Measurements from ENCODE around the gene NEDD4L.

The NEDD4L gene

GRCh38 chr18:58054041-58054781, 10.2 kb downstream of the NEDD4L start:
- DNase-seq: peak; percentile 29

GRCh38 chr18:58055890-58056558, 12.0 kb downstream of the NEDD4L start:
- no peak for DNase-seq

- DNase-seq: no peak
These were observed 12.8 kb downstream of the NEDD4L start for GRCh38 chr18:58056852-58057251.

DNA sequence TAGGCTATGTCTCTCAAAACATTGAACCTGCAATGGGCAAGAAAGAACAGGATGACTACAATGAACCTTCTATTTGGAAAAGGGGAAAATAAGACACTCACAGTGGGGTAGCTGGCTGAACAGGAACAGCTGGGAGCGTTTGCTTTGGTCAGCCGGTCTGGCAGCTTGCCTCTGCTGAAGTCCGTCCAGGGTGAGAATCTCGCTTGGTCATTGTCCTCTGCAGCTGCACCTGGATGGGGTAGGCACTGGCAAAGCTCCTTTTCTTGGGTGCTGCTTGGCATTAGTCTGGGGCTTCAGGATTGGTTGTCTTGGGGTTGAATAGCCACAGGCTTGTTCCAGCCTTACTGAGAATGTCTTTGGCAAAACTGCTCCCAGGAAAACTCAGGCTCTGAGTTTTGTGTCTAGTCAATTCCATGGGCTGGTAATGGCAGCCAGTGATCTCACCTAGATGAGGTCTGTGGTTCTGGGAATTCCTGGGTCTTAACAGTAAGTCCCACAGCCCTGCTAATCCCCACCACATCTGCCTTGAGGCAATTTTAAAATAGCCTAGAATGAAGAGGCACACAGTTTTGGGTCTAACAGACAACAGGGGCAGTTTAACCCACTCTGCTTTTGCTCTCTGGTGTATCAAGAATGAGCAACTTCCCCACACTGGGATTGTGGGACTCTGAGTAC, 13.4 kb downstream of the NEDD4L start:
- DNase-seq: no peak

GRCh38 chr18:58058720-58059119, 14.7 kb downstream of the NEDD4L start:
- DNase-seq: no peak

- no peak for DNase-seq
These were observed 16.2 kb downstream of the NEDD4L start for GRCh38 chr18:58060254-58060653.

DNA sequence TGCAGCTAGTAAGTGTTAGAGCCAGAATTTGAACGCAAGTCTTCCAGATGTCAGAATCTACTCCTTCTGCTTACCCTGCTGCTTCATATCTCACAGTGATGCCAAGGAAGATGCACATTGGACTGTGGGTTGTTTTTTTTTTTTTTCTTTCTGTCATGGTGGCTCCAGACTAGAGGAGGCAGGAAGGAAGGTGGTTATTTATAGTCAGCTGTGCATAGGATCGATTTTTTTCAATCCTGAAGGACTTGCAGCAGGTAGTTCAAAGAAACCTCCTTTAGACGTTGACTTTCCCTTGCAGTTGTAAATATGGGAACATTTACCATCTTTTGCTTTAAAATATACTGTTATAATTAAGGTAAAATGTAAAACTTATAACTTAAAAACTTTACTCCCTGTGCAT, 17.3 kb downstream of the NEDD4L start:
- DNase-seq: no peak

DNA sequence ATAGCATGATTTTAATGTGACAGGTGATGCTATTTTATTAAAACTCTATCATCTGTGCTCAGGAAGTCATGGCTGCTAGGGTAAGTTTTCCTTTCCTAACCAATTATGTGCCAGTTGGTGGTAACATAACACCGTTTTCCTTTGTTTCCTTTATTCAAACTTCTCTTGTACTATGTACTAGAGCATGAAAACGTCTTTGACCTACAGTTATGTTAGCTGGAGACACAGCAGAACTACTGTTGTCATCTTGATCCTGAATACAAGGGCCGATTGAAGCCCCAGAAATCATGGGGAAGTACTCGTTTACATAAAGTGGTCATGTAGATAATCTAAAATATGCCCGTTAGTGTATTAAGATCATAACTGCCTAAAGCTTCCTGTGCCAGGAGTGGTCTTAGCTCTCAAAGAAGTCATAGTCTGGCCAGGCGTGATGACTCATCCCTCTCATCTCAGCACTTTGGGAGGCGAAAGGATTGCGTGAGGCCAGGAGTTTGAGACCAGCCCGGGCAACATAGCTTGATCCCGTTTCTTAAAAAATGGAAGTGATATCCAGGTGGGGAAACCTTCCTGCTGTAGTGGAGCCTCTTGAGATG, 20.5 kb downstream of the NEDD4L start:
- DNase-seq: no peak

GRCh38 chr18:58065956-58066355, 21.9 kb downstream of the NEDD4L start:
- no peak for DNase-seq

DNA sequence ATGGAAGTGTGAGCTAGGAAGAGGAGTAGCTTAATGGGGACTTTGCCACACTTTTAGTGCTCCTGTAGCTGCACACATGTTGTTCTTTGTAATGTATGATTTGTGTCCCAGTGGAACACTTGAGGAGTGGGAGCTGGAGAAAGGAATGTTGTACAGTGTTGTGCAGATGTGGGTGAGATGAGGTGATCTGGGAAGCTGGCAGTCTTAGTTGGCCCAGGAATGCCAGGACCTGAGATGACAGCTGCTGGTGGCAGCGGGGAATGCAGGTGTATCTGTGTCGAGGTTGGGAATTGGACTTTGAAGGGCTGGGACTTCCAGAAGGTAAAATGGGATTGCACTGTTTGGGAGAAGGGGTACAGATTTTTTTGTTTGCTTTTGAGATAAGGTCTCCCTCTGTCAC, 23.6 kb downstream of the NEDD4L start:
- no peak for DNase-seq

GRCh38 chr18:58069099-58069498, 25.1 kb downstream of the NEDD4L start:
- DNase-seq: no peak

- no peak for DNase-seq
These were observed 25.8 kb downstream of the NEDD4L start for GRCh38 chr18:58069721-58070292.

DNA sequence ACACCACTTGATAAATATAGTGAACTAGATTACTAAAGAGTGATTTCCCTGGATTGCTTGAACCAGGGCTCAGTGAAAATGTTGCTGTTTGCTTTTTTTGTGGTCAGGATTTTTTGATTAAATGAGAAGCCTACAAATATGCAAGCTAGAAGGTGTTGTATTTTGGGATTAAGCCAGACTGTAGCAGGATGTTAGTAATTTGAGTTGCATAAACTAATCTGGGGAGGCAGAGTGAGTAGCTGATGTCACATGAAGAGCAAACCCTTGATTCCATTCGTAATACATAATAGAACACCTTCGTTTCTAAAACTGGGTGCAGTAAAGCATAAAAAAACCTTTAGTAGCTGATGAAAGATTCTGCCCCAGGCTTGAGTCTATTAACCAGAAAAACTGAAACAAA, 32.0 kb downstream of the NEDD4L start:
- no peak for DNase-seq

GRCh38 chr18:58077329-58077728, 33.3 kb downstream of the NEDD4L start:
- DNase-seq: no peak

- DNase-seq: no peak
These were observed 35.0 kb downstream of the NEDD4L start for GRCh38 chr18:58078889-58079573.

GRCh38 chr18:58080451-58080850, 36.4 kb downstream of the NEDD4L start:
- DNase-seq: no peak

- DNase-seq: peak; percentile 76
These were observed 44.1 kb downstream of the NEDD4L start for GRCh38 chr18:58087928-58088690.

- no peak for DNase-seq
These were observed 44.7 kb downstream of the NEDD4L start for GRCh38 chr18:58088691-58089065.

DNA sequence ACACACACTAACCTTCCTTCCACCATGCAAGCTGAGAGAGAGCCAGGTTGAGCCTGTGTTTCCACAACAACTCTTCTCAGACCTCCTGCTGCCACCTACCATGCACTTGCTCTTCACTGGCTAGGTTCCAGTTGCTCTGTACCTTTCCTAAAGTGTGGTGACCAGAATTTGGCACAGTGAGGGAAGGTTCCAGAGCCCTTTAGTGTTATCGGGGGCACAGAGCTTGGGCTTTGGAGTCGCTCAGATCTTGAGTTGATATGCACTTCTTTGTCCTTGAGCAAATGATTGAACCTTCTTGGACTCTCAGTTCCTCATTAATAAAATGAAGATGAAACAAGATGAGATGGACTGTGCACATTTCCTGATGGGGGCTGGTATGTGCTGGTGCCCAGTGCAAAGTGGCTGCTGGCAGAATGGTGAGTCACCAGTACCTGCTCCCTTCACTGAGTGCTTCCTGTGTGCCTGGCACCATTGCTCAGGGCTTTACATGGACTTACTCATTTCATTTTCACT, 47.1 kb downstream of the NEDD4L start:
- DNase-seq: peak; percentile 93

DNA sequence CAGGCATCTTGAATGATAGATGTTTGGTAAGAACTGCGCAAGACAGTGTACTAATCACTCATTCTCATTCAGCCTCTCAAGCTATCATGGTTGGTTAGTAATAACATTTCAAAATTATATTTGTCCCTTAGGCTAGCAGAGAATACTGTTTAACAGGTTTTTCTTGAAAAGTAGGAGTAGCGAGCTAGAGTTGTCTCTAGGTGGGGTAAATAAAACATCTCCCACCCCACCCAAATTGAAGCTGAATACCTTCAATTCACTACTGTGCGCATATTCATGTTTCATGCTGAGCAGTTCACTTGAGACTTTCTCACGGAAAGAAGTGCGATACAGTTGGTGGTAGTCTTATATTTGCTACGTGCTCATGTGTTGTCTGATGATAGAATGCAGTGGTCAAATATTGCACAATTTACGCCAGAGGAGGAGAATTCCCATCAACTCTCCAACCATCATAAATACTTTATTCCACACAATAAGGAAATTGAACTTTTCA, 49.3 kb downstream of the NEDD4L start:
- no peak for DNase-seq

- no peak for DNase-seq
These were observed 51.2 kb downstream of the NEDD4L start for GRCh38 chr18:58095222-58095621.

- DNase-seq: no peak
These were observed 51.6 kb downstream of the NEDD4L start for GRCh38 chr18:58095655-58096054.

Measured in RPMI8226 (cell line).